D721Med (cell line): ENCODE measurements around the gene CCNL2.
A peak's percentile ranks its signal among the peaks of the same experiment; 100 is the strongest.

ENCODE experiments used
- DNase-seq: peaks from one replicate; pipeline ENCODE4 v3.0.0; 2011; ENCODE audit warnings: low spot score; ENCODE audit not compliant: insufficient read length
- FAIRE-seq: peaks from 2 replicates; lab custom pipeline; 2011; peaks lifted over from hg19 to GRCh38; lab: Jason Lieb, UNC
- CTCF ChIP-seq: IDR thresholded peaks from 2 replicates; pipeline ENCODE4 v1.5.1; 2012; ENCODE audit warnings: mild to moderate bottlenecking, control low read depth; ENCODE audit not compliant: insufficient read depth; ENCODE audit errors: missing control alignments

CCNL2 gene

GRCh38 chr1:1426496-1427105 is 27.5 kb upstream of the CCNL2 start:
- FAIRE-seq (no peak), DNase-seq (peak; percentile 18)
- no peak for TF ChIP-seq CTCF

GRCh38 chr1:1425753-1426495 is 26.8 kb upstream of the CCNL2 start:
- FAIRE-seq (no peak), DNase-seq (peak; percentile 3)

GRCh38 chr1:1425426-1425752 is 26.3 kb upstream of the CCNL2 start:
- TF ChIP-seq CTCF, result no peak
- DNase-seq (peak; percentile 2), FAIRE-seq (no peak)

More at GRCh38 chr1:1425753-1426495, 26.8 kb upstream of the CCNL2 start:
- no peak for TF ChIP-seq CTCF

GRCh38 chr1:1424707-1425106 is 25.6 kb upstream of the CCNL2 start:
- no peak for TF ChIP-seq CTCF
- DNase-seq (no peak), FAIRE-seq (no peak)

- FAIRE-seq, result no peak
- DNase-seq, result no peak
- TF ChIP-seq CTCF, result no peak
Measured at GRCh38 chr1:1423245-1423597, 24.1 kb upstream of the CCNL2 start.

GRCh38 chr1:1422465-1423244 is 23.5 kb upstream of the CCNL2 start:
- no peak for DNase-seq
- FAIRE-seq, result no peak
- no peak for TF ChIP-seq CTCF
